ENCODE measurements around the gene NFILZ.

Gene NFILZ

DNA sequence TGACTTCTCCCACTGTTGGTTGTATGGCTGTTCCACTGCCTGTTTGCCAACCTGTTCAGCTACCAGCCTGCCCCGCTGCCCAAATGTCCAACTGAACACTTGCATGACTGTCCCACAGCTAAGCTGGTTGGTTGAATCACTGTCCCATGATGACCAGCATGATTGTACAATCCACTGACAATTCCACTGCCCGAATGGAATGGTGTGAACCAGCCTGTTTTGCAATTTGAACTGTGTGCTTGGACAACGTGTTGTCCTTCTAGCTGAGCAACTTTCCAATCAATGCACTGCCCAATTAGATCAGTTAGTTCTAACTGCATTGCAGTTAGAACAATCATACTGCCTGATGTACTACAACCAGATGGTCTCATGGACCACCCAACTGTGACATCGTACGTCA, 28.6 kb upstream of the NFILZ start (continued):
- TF ChIP-seq, protein P1, sequence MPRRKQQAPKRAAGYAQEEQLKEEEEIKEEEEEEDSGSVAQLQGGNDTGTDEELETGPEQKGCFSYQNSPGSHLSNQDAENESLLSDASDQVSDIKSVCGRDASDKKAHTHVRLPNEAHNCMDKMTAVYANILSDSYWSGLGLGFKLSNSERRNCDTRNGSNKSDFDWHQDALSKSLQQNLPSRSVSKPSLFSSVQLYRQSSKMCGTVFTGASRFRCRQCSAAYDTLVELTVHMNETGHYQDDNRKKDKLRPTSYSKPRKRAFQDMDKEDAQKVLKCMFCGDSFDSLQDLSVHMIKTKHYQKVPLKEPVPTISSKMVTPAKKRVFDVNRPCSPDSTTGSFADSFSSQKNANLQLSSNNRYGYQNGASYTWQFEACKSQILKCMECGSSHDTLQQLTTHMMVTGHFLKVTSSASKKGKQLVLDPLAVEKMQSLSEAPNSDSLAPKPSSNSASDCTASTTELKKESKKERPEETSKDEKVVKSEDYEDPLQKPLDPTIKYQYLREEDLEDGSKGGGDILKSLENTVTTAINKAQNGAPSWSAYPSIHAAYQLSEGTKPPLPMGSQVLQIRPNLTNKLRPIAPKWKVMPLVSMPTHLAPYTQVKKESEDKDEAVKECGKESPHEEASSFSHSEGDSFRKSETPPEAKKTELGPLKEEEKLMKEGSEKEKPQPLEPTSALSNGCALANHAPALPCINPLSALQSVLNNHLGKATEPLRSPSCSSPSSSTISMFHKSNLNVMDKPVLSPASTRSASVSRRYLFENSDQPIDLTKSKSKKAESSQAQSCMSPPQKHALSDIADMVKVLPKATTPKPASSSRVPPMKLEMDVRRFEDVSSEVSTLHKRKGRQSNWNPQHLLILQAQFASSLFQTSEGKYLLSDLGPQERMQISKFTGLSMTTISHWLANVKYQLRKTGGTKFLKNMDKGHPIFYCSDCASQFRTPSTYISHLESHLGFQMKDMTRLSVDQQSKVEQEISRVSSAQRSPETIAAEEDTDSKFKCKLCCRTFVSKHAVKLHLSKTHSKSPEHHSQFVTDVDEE (CRISPR knock-in tag; IDR thresholded peaks at IDR 0.05) = no peak
- TF ChIP-seq ISL1 (CRISPR knock-in tag; IDR thresholded peaks at IDR 0.05) = no peak
- TF ChIP-seq, protein P2, sequence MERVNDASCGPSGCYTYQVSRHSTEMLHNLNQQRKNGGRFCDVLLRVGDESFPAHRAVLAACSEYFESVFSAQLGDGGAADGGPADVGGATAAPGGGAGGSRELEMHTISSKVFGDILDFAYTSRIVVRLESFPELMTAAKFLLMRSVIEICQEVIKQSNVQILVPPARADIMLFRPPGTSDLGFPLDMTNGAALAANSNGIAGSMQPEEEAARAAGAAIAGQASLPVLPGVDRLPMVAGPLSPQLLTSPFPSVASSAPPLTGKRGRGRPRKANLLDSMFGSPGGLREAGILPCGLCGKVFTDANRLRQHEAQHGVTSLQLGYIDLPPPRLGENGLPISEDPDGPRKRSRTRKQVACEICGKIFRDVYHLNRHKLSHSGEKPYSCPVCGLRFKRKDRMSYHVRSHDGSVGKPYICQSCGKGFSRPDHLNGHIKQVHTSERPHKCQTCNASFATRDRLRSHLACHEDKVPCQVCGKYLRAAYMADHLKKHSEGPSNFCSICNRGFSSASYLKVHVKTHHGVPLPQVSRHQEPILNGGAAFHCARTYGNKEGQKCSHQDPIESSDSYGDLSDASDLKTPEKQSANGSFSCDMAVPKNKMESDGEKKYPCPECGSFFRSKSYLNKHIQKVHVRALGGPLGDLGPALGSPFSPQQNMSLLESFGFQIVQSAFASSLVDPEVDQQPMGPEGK (CRISPR knock-in tag; IDR thresholded peaks at IDR 0.05; ENCODE audit: borderline replicate concordance) = no peak
- no peak for TF ChIP-seq ZNF8 (CRISPR knock-in tag; IDR thresholded peaks at IDR 0.05)
- no peak for TF ChIP-seq ARNTL (CRISPR knock-in tag; IDR thresholded peaks at IDR 0.05; ENCODE audit: borderline replicate concordance, low read depth)
- TF ChIP-seq ZFP30 (CRISPR knock-in tag; IDR thresholded peaks at IDR 0.05) = no peak
- no peak for TF ChIP-seq ZFP3 (CRISPR knock-in tag; IDR thresholded peaks at IDR 0.05)
- TF ChIP-seq, protein P3, sequence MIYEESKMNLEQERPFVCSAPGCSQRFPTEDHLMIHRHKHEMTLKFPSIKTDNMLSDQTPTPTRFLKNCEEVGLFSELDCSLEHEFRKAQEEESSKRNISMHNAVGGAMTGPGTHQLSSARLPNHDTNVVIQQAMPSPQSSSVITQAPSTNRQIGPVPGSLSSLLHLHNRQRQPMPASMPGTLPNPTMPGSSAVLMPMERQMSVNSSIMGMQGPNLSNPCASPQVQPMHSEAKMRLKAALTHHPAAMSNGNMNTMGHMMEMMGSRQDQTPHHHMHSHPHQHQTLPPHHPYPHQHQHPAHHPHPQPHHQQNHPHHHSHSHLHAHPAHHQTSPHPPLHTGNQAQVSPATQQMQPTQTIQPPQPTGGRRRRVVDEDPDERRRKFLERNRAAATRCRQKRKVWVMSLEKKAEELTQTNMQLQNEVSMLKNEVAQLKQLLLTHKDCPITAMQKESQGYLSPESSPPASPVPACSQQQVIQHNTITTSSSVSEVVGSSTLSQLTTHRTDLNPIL (CRISPR knock-in tag; IDR thresholded peaks at IDR 0.05; ENCODE audit: low read depth) = no peak
- no peak for TF ChIP-seq ESRRG (CRISPR knock-in tag; IDR thresholded peaks at IDR 0.05)

DNA sequence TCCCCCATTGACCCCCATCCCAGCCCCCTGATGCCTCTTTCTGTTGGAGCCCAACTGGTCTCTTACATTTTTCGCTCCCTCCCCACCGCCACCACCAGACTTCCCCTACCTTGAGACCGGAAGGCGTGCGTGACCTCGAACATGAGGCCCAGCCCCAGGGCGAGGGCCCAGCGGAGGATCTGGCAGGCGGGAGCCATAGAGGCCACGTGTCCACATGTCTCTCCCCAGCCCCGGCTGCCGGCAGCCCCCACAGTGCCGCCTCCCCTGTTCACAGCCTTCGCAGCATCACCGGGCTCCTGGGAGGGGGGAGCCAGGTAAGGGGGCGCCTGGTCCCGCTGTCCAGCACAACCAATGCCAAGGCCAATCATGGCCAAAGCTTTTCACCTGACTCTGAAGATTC, 24.9 kb upstream of the NFILZ start:
- TF ChIP-seq ESRRG (CRISPR knock-in tag; IDR thresholded peaks at IDR 0.05) = no peak
- no peak for TF ChIP-seq ZNF8 (CRISPR knock-in tag; IDR thresholded peaks at IDR 0.05)
- no peak for ATAC-seq

DNA sequence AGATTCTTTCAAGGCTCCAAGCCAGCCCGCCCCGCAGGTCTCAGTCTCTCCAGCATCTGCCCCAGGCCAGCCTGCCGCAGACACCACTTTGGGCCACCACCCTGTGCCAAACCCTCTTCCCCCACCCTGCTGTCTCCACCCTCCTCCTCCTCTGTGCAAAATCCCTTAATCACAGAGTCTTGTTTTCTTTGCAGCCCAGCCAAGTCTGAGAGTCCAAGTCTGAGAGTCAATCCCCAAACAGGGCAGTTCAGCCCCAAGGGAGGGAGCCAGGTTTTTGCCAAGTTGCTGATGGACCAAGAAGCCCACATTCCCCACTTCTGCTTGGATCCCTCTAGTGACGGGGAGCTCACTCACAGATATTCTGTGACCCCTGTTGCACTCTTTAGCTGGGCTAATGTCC, 23.0 kb upstream of the NFILZ start:
- TF ChIP-seq ARNTL (CRISPR knock-in tag; IDR thresholded peaks at IDR 0.05; ENCODE audit: borderline replicate concordance, low read depth) (no peak), SNAI2 (CRISPR knock-in tag; IDR thresholded peaks at IDR 0.05) (no peak), ZNF565 (CRISPR knock-in tag; conservative IDR thresholded peaks at IDR 0.05; ENCODE audit: low read depth) (no peak), ZFP30 (CRISPR knock-in tag; IDR thresholded peaks at IDR 0.05) (no peak), OSR1 (CRISPR knock-in tag; IDR thresholded peaks at IDR 0.05) (no peak), ISL1 (CRISPR knock-in tag; IDR thresholded peaks at IDR 0.05) (no peak), ZC3H10 (CRISPR knock-in tag; IDR thresholded peaks at IDR 0.05) (no peak), ZNF70 (CRISPR knock-in tag; IDR thresholded peaks at IDR 0.05) (no peak)
- TF ChIP-seq, protein P3 (CRISPR knock-in tag; IDR thresholded peaks at IDR 0.05; ENCODE audit: low read depth) = no peak
- TF ChIP-seq, protein P4, sequence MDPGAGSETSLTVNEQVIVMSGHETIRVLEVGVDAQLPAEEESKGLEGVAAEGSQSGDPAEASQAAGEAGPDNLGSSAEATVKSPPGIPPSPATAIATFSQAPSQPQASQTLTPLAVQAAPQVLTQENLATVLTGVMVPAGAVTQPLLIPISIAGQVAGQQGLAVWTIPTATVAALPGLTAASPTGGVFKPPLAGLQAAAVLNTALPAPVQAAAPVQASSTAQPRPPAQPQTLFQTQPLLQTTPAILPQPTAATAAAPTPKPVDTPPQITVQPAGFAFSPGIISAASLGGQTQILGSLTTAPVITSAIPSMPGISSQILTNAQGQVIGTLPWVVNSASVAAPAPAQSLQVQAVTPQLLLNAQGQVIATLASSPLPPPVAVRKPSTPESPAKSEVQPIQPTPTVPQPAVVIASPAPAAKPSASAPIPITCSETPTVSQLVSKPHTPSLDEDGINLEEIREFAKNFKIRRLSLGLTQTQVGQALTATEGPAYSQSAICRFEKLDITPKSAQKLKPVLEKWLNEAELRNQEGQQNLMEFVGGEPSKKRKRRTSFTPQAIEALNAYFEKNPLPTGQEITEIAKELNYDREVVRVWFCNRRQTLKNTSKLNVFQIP (CRISPR knock-in tag; IDR thresholded peaks at IDR 0.05; ENCODE audit: borderline replicate concordance, low read depth) = no peak
- TF ChIP-seq, protein P1 (CRISPR knock-in tag; IDR thresholded peaks at IDR 0.05) = no peak
- TF ChIP-seq, protein P5, sequence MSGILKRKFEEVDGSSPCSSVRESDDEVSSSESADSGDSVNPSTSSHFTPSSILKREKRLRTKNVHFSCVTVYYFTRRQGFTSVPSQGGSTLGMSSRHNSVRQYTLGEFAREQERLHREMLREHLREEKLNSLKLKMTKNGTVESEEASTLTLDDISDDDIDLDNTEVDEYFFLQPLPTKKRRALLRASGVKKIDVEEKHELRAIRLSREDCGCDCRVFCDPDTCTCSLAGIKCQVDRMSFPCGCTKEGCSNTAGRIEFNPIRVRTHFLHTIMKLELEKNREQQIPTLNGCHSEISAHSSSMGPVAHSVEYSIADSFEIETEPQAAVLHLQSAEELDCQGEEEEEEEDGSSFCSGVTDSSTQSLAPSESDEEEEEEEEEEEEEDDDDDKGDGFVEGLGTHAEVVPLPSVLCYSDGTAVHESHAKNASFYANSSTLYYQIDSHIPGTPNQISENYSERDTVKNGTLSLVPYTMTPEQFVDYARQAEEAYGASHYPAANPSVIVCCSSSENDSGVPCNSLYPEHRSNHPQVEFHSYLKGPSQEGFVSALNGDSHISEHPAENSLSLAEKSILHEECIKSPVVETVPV (CRISPR knock-in tag; IDR thresholded peaks at IDR 0.05) = no peak
- ATAC-seq = no peak
